Endothelial cell of hepatic sinusoid (primary cell): Measurements from ENCODE around the gene ZMYND15.

Experiments used
- in situ Hi-C: cut with HindIII; loops from 2 replicates; pipeline ENCODE4 v1.10.0; 2017; ENCODE audit warnings: low sequenced_read_pairs

ZMYND15 gene

DNA sequence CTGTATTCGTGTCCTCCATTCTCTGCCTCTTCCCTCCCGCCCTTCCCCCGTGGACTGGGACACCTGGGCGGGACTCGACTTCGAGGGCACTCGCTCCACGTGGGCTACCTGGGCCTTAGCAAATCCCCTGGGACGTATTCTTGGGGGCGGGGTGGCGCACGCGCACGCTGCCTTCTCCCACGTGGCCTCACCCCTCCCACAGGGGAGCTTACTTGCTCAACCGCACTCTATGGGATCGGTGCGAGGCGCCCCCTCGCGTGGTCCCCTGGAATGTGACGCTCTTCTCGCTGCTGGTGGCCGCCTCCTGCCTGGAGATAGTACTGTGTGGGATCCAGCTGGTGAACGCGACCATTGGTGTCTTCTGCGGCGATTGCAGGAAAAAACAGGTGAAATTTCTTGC, 43.0 kb downstream of the ZMYND15 start:
- in situ Hi-C loops, result no loop called here

DNA sequence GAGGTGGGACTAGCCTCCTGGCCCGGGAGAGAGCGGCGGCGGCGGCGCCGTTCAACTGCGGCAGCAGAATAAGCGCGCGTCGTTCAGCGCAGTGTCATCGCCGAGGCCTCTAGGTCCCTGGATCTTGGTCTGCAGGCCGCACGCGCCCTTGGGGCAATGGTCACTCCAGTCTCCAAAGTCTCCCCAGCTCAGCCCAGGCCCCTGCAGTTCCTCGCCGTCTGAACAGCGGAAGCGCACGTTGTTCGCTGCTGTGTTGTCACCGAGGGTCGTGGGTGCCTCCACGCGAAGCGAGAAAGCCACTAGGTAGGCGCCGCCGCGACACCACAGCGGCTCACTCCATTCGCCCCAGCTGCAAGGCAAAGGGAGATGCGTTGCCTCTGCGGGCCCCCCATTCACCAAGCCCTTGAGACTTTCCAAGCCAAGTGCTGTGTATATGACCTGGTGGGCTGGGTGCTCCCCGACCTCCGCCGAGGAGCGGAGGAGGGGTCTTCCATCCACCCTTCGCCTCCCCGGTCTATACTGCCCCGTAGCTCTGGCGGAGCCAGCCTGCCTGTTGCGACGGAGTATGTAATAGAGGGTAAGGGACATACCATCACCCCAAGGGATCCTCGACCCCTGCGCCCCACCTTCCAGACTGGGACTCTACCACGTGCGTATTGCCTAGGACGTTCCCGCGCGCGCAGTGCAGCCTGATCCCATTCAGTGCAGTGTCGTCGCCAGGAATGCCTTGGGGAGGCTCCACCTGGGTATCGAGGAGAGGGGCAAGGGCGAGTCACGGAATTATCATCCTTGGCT, 45.9 kb downstream of the ZMYND15 start:
- in situ Hi-C loops, result loop anchor here (5.0 kb wide), 1 partner anchor 58 kb away; no protein-coding TSS in a partner anchor

- in situ Hi-C loops, result loop anchor here (5.0 kb wide), 1 partner anchor 59 kb away; no protein-coding TSS in a partner anchor
Observed at GRCh38 chr17:4786106-4786511, 46.5 kb downstream of the ZMYND15 start, which contains the start of gene VMO1. VMO1 (minus strand) TSS chr17:4786364; CDS start chr17:4786352, 12 bp downstream.

- in situ Hi-C loops, result loop anchor here (5.0 kb wide), 1 partner anchor 59 kb away; no protein-coding TSS in a partner anchor
Observed at GRCh38 chr17:4786516-4786915, 46.9 kb downstream of the ZMYND15 start.

- in situ Hi-C loops, result loop anchor here (5.0 kb wide), 1 partner anchor 61 kb away; no protein-coding TSS in a partner anchor
Observed at GRCh38 chr17:4788159-4788806, 48.6 kb downstream of the ZMYND15 start.

DNA sequence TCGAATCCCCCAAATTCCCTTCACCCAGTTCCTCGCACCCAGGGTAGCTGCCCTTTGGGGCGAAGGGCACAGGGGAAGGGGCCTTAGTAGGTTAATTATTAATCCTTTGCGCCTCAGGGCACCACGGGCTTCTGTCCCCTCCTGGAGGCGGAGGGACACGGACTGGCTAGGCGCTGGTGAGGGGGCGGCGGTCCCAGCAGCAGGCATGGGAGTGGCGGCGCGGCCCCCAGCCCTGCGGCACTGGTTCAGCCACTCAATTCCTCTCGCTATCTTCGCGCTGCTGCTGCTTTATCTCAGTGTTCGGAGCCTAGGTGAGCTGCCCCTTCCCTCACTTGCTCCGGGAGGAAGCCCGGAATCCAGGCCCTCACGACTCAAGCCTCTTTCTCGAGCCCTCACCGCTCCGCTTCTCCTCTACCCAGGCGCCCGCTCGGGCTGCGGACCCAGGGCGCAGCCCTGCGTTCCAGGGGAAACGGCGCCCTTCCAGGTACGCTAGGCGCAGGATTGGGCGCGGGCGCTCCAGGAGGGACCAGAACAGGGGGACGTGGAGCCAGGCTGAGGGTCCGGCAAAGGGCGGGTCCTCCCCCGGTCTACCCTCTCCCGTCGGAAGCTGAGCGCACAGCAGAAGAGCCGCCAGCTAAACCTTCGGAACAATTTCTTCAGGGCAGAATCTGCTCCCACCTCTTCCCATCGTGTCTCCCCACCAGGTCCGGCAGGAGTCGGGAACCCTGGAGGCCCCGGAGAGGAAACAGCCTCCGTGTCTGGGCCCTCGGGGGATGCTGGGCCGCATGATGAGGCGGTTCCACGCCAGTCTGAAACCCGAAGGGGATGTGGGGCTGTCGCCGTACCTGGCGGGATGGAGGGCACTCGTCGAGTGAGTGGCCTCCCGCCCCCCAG, 49.4 kb downstream of the ZMYND15 start, which contains the start of gene GLTPD2:
Gene GLTPD2, plus strand, starts transcription at position 158 of the 894 bp plus-strand sequence. Its CDS starts 48 bp downstream, at position 206.
- in situ Hi-C loops, result loop anchor here (5.0 kb wide), 1 partner anchor 62 kb away; no protein-coding TSS in a partner anchor

DNA sequence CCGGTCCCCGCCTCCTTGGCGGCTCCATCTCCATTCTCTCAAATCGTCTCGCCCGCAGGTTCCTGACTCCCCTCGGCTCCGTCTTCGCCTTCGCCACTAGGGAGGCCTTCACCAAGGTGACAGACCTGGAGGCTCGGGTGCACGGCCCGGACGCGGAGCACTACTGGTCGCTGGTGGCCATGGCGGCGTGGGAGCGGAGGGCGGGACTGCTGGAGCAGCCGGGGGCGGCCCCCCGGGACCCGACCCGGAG, 50.0 kb downstream of the ZMYND15 start:
- in situ Hi-C loops, result loop anchor here (5.0 kb wide), 1 partner anchor 62 kb away; no protein-coding TSS in a partner anchor

GRCh38 chr17:4789951-4790704, 50.5 kb downstream of the ZMYND15 start:
- in situ Hi-C loops, result loop anchor here (5.0 kb wide), 1 partner anchor 63 kb away; no protein-coding TSS in a partner anchor

DNA sequence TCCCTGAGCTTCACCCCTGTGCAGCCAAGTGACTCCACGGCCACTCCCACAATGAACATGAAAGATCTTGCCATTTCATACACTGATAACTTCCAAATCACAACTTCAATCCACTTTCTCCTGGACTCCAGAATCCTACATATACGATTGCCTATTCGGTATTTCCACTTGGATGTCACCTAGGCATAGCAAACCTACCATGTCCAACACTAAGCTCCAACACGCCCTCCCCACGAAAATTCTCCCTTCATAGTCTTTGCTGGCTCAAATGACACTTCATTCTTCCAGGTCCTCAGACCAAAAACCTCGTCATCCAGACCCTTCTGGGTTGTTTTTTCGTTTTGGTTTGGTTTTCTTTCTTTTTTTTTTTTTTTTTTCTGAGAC, 51.1 kb downstream of the ZMYND15 start:
- in situ Hi-C loops, result no loop called here

- in situ Hi-C loops, result no loop called here
Observed at GRCh38 chr17:4795168-4795567, 55.5 kb downstream of the ZMYND15 start.
